ENCODE measurements around the gene P3H4.

DNA sequence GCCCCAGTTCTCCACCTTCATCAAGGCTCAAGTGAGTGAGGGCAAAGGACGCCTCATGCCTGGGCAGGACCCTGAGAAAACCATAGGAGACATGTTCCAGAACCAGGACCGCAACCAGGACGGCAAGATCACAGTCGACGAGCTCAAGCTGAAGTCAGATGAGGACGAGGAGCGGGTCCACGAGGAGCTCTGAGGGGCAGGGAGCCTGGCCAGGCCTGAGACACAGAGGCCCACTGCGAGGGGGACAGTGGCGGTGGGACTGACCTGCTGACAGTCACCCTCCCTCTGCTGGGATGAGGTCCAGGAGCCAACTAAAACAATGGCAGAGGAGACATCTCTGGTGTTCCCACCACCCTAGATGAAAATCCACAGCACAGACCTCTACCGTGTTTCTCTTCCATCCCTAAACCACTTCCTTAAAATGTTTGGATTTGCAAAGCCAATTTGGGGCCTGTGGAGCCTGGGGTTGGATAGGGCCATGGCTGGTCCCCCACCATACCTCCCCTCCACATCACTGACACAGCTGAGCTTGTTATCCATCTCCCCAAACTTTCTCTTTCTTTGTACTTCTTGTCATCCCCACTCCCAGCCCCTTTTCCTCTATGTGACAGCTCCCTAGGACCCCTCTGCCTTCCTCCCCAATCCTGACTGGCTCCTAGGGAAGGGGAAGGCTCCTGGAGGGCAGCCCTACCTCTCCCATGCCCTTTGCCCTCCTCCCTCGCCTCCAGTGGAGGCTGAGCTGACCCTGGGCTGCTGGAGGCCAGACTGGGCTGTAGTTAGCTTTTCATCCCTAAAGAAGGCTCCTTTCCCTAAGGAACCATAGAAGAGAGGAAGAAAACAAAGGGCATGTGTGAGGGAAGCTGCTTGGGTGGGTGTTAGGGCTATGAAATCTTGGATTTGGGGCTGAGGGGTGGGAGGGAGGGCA lies 10.7 kb upstream of the P3H4 start:
- TF ChIP-seq EP300 (IDR thresholded peaks at IDR 0.05) (no peak), JUNB (IDR thresholded peaks at IDR 0.05) (no peak), RFX5 (IDR thresholded peaks at IDR 0.05) (no peak), KDM1A (IDR thresholded peaks at IDR 0.05; ENCODE audit: low read depth) (no peak), POLR2A (IDR thresholded peaks at IDR 0.05; ENCODE audit: low read length) (no peak)
- TF ChIP-seq, protein P1, sequence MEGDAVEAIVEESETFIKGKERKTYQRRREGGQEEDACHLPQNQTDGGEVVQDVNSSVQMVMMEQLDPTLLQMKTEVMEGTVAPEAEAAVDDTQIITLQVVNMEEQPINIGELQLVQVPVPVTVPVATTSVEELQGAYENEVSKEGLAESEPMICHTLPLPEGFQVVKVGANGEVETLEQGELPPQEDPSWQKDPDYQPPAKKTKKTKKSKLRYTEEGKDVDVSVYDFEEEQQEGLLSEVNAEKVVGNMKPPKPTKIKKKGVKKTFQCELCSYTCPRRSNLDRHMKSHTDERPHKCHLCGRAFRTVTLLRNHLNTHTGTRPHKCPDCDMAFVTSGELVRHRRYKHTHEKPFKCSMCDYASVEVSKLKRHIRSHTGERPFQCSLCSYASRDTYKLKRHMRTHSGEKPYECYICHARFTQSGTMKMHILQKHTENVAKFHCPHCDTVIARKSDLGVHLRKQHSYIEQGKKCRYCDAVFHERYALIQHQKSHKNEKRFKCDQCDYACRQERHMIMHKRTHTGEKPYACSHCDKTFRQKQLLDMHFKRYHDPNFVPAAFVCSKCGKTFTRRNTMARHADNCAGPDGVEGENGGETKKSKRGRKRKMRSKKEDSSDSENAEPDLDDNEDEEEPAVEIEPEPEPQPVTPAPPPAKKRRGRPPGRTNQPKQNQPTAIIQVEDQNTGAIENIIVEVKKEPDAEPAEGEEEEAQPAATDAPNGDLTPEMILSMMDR (IDR thresholded peaks at IDR 0.05), result no peak

Data from A549 (cell line).